Smooth muscle cell (in vitro differentiated cells): ENCODE results near the gene SORCS2. TPM values are rescaled to one million over a fixed set of nuclear protein-coding genes. Genes with fewer than 3 reads are reported as not detected.

ENCODE experiments used
- DNase-seq: peaks from one replicate; lab custom pipeline; 2025; ENCODE audit not compliant: unreplicated experiment; lab: John Stamatoyannopoulos, UW
- H2AFZ ChIP-seq: fragments of 200-600 bp; sonication (generic); 2 replicates; pipeline ENCODE4 v1.6.0; 2016; ENCODE audit warnings: antibody characterized with exemption, low read depth, mild to moderate bottlenecking
- H3F3A ChIP-seq: fragments of 200-600 bp; sonication (generic); 2 replicates; pipeline ENCODE4 v1.6.0; 2017; ENCODE audit warnings: antibody characterized with exemption, low read depth
- H3K27ac ChIP-seq: fragments of 200-600 bp; sonication (generic); 2 replicates; pipeline ENCODE4 v1.5.1; 2016; ENCODE audit warnings: low read depth, mild to moderate bottlenecking
- H3K27me3 ChIP-seq: fragments of 200-600 bp; sonication (generic); 2 replicates; pipeline ENCODE4 v1.6.1; 2016; ENCODE audit warnings: low read depth, mild to moderate bottlenecking
- H3K36me3 ChIP-seq: fragments of 200-600 bp; sonication (generic); 2 replicates; pipeline ENCODE4 v1.5.1; 2016; ENCODE audit warnings: low read depth
- H3K4me1 ChIP-seq: fragments of 200-600 bp; sonication (generic); 2 replicates; pipeline ENCODE4 v1.5.1; 2016; ENCODE audit warnings: low read depth
- H3K4me2 ChIP-seq: fragments of 200-600 bp; sonication (generic); 2 replicates; pipeline ENCODE4 v1.6.0; 2016; ENCODE audit warnings: mild to moderate bottlenecking
- H3K4me3 ChIP-seq: fragments of 200-600 bp; sonication (generic); 2 replicates; pipeline ENCODE4 v1.5.1; 2016; ENCODE audit warnings: mild to moderate bottlenecking
- H3K79me2 ChIP-seq: fragments of 200-600 bp; sonication (generic); 2 replicates; pipeline ENCODE4 v1.6.0; 2016; ENCODE audit warnings: low read depth, mild to moderate bottlenecking
- H3K9ac ChIP-seq: fragments of 200-600 bp; sonication (generic); 2 replicates; pipeline ENCODE4 v1.6.0; 2016; ENCODE audit warnings: low read depth
- H3K9me3 ChIP-seq: fragments of 200-600 bp; sonication (generic); replicated peaks from 2 replicates; pipeline ENCODE4 v1.5.1; 2016; ENCODE audit warnings: low read depth
- H4K20me1 ChIP-seq: fragments of 200-600 bp; sonication (generic); 2 replicates; pipeline ENCODE4 v1.6.0; 2016; ENCODE audit warnings: low read depth
- CTCF ChIP-seq: fragments of 200-600 bp; sonication (generic); IDR thresholded peaks from 2 replicates; pipeline ENCODE4 v1.5.1; 2017; ENCODE audit warnings: borderline replicate concordance, mild to moderate bottlenecking, antibody characterized with exemption; ENCODE audit not compliant: insufficient read depth, poor library complexity, severe bottlenecking
- WGBS: methylation state at CpG from one replicate; pipeline ENCODE4 v1.1.7; 2016; ENCODE audit warnings: low lambda C conversion rate; 5-methylcytosine and 5-hydroxymethylcytosine counted together
- polyA plus RNA-seq: library from polyadenylated mRNA; unstranded; fragments of >200 nt; fragmentation: Nextera tagmentation; extraction: Ambion mirVana; gene quantifications from 2 replicates; pipeline ENCODE4 v1.2.1, GENCODE V29; 2016
- total RNA-seq: library from RNA; depleted of rRNA; stranded (reverse); fragments of >200 nt; gene quantifications from 2 replicates; pipeline ENCODE4 v1.2.3, GENCODE V29; 2014

The SORCS2 gene
- total and polyA plus RNA-seq, 2 experiments from 2014 or later, result 5.2 to 9.3 TPM

DNA sequence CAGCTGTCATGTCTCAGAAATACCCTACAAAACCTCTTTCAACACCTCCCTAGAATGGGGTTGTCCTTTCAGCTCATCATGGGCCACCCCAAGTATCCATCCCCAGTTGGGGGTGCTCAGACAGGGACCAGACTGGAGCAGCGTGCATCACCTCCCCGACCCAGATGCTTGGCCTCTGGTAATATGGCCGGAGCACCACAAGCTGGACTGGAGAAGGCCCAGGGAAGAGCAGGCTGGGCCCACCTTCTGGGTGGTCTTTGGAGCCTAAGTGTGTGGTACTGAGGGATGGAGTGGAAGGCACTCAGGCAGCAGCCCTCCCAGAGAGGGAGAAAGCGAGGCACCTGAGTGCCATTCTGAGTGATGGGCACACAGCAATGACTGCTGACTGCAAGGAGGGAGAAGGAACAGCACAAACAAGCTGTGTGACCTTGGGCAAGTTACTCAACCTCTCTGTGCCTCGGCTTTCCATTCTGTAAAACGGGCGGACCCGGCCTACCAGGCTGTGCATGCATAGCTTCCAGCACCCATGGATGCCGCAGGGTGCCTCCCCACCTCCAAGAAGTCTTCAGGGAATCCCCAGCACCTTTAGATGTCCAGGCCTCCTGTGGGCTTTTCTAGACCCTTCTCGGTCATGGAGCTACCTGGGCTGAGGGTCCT is 519.1 kb downstream of the SORCS2 start:
- no peak for DNase-seq
- Histone ChIP-seq H3K79me2 (no peaks in the 10 kb centered on the region), H3F3A (no peaks in the 10 kb centered on the region), H3K27ac (no peak overlapping the region), H3K9me3 (no peaks in the 10 kb centered on the region), H3K36me3 (no peaks in the 10 kb centered on the region), H4K20me1 (no peaks in the 10 kb centered on the region), H2AFZ (no peak overlapping the region), H3K9ac (no peak overlapping the region), H3K27me3 (no peaks in the 10 kb centered on the region), H3K4me1 (no peaks in the 10 kb centered on the region), H3K4me3 (no peak overlapping the region), H3K4me2 (no peak overlapping the region)
- WGBS, result 96% methylated on average over 10 of the region's 10 CpGs
- no peak for TF ChIP-seq CTCF

GRCh38 chr4:7712021-7712671 is 519.8 kb downstream of the SORCS2 start:
- Histone ChIP-seq H3K9me3 (no peaks in the 10 kb centered on the region), H3K4me3 (no peak overlapping the region), H3K4me1 (no peaks in the 10 kb centered on the region), H3K79me2 (no peaks in the 10 kb centered on the region), H3K4me2 (no peak overlapping the region), H3K9ac (no peak overlapping the region), H3K36me3 (no peaks in the 10 kb centered on the region), H2AFZ (no peak overlapping the region), H3F3A (no peaks in the 10 kb centered on the region), H3K27me3 (peaks cover 1% of the 10 kb centered on the region), H3K27ac (no peak overlapping the region), H4K20me1 (no peaks in the 10 kb centered on the region)
- no peak for DNase-seq
- TF ChIP-seq CTCF, result no peak
- 93% methylated on average over 19 of the region's 19 CpGs for WGBS

GRCh38 chr4:7713757-7714156 is 521.4 kb downstream of the SORCS2 start:
- no peak for TF ChIP-seq CTCF
- no peak overlapping the region for H3K9ac ChIP-seq
- no peaks in the 10 kb centered on the region for H3F3A ChIP-seq
- no peaks in the 10 kb centered on the region for H3K36me3 ChIP-seq
- no peak overlapping the region for H3K4me3 ChIP-seq
- 94% methylated on average over 7 of the region's 7 CpGs for WGBS
- no peak overlapping the region for H3K4me2 ChIP-seq
- H4K20me1 ChIP-seq, result no peaks in the 10 kb centered on the region
- H2AFZ ChIP-seq, result no peak overlapping the region
- no peaks in the 10 kb centered on the region for H3K9me3 ChIP-seq
- H3K79me2 ChIP-seq, result no peaks in the 10 kb centered on the region
- no peak for DNase-seq
- H3K27ac ChIP-seq, result no peak overlapping the region
- H3K4me1 ChIP-seq, result no peaks in the 10 kb centered on the region
- peaks cover 10% of the 10 kb centered on the region for H3K27me3 ChIP-seq

- no peaks in the 10 kb centered on the region for H4K20me1 ChIP-seq
- H3K79me2 ChIP-seq, result no peaks in the 10 kb centered on the region
- DNase-seq, result no peak
- H2AFZ ChIP-seq, result no peak overlapping the region
- H3K27ac ChIP-seq, result no peak overlapping the region
- H3K9ac ChIP-seq, result no peak overlapping the region
- TF ChIP-seq CTCF, result no peak
- H3F3A ChIP-seq, result no peaks in the 10 kb centered on the region
- H3K27me3 ChIP-seq, result peaks cover 15% of the 10 kb centered on the region
- no peaks in the 10 kb centered on the region for H3K4me1 ChIP-seq
- H3K36me3 ChIP-seq, result no peaks in the 10 kb centered on the region
- no peak overlapping the region for H3K4me2 ChIP-seq
- WGBS, result 97% methylated on average over 20 of the region's 20 CpGs
- no peak overlapping the region for H3K4me3 ChIP-seq
- H3K9me3 ChIP-seq, result no peaks in the 10 kb centered on the region
Observed at GRCh38 chr4:7714176-7714575, 521.8 kb downstream of the SORCS2 start.
